HL-60/S4 (cell line): ENCODE measurements around the gene NIM1K.
"Not testable (repeated sequence)": the region's sequence is repeated elsewhere in the genome, so short reads cannot be mapped to it uniquely, and the experiment has no call there.

Experiments used
- in situ Hi-C: fragments of 300-500 bp; cut with MboI; formaldehyde crosslinking; loops from 2 replicates; pipeline ENCODE4 v1.14.3; 2022; ENCODE audit warnings: low sequenced_read_pairs

The NIM1K gene

GRCh38 chr5:43190755-43191603 lies 1.0 kb upstream of the NIM1K start:
- in situ Hi-C loops, result no loop called here

- in situ Hi-C loops, result no loop called here
Measured at GRCh38 chr5:43192558-43193180, 644 bp downstream of the NIM1K start.

GRCh38 chr5:43193181-43193893 lies 1.3 kb downstream of the NIM1K start:
- in situ Hi-C loops, result no loop called here

- in situ Hi-C loops, result no loop called here
Measured at GRCh38 chr5:43193894-43194265, 1.9 kb downstream of the NIM1K start.

- in situ Hi-C loops, result no loop called here
Measured at GRCh38 chr5:43195670-43196265, 3.7 kb downstream of the NIM1K start.

- in situ Hi-C loops, result no loop called here
Measured at GRCh38 chr5:43197535-43197934, 5.5 kb downstream of the NIM1K start.

GRCh38 chr5:43201442-43201841 lies 9.4 kb downstream of the NIM1K start:
- in situ Hi-C loops, result not testable (repeated sequence)

GRCh38 chr5:43202380-43202779 lies 10.4 kb downstream of the NIM1K start:
- in situ Hi-C loops, result no loop called here

- in situ Hi-C loops, result no loop called here
Measured at GRCh38 chr5:43203373-43203772, 11.3 kb downstream of the NIM1K start.

GRCh38 chr5:43204958-43205357 lies 12.9 kb downstream of the NIM1K start:
- in situ Hi-C loops, result no loop called here

GRCh38 chr5:43207601-43208000 lies 15.6 kb downstream of the NIM1K start:
- in situ Hi-C loops, result no loop called here

- in situ Hi-C loops, result no loop called here
Measured at GRCh38 chr5:43208658-43209057, 16.6 kb downstream of the NIM1K start.

GRCh38 chr5:43209060-43209459 lies 17.0 kb downstream of the NIM1K start:
- in situ Hi-C loops, result no loop called here

- in situ Hi-C loops, result no loop called here
Measured at GRCh38 chr5:43209833-43210232, 17.8 kb downstream of the NIM1K start.

GRCh38 chr5:43210570-43210969 lies 18.5 kb downstream of the NIM1K start:
- in situ Hi-C loops, result no loop called here

- in situ Hi-C loops, result no loop called here
Measured at GRCh38 chr5:43213951-43214350, 21.9 kb downstream of the NIM1K start.

GRCh38 chr5:43215073-43215631 lies 23.1 kb downstream of the NIM1K start:
- in situ Hi-C loops, result no loop called here

- in situ Hi-C loops, result no loop called here
Measured at GRCh38 chr5:43216941-43217340, 24.9 kb downstream of the NIM1K start.

GRCh38 chr5:43219120-43219519 lies 27.1 kb downstream of the NIM1K start:
- in situ Hi-C loops, result no loop called here

- in situ Hi-C loops, result no loop called here
Measured at GRCh38 chr5:43221502-43221901, 29.5 kb downstream of the NIM1K start.

- in situ Hi-C loops, result no loop called here
Measured at GRCh38 chr5:43225649-43226245, 33.7 kb downstream of the NIM1K start.
